Measurements from ENCODE around the gene PXDN. TPM values are rescaled to one million over a fixed set of nuclear protein-coding genes. Genes with fewer than 3 reads are reported as not detected.

The PXDN gene
- total RNA-seq, 1 experiment from 2014 or later = 146 TPM

DNA sequence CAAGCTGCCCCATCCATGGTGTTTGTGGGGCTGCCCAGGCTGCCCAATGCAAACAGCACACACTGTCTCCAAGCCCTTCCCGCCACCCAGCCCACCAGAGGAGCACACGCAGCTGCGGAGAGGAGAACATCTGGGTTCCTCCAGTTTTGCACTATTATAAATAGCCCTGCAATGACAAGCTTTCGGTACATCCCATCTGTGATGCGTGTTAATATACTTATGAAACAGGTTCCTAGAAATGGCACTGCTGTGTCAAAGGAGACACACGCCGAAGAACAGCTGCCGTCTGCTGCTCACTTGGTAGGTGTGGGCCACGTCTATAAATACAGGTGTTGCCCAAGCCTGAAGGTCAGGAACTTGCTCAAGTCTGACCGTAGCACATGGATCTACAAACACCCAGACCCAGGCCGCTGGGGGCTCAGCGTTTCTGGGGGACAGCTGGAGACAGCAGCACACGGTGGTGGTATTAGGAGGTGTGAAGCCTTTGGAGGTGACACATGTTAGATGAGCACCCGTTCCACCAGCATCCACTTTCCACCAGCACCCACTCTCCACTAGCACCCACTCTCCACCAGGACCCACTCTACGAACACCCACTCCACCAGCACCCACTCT lies 34.3 kb downstream of the PXDN start:
- ChIA-PET POLR2A (no interaction called here), CTCF (no interaction called here)
- Mint-ChIP-seq H3K27ac (no peak overlapping the region), H3K9me3 (no peaks in the 10 kb centered on the region), H3K27me3 (ENCODE audit: low read depth) (no peaks in the 10 kb centered on the region), H3K36me3 (no peaks in the 10 kb centered on the region), H3K4me1 (peaks cover 46% of the 10 kb centered on the region), H3K4me3 (no peak overlapping the region)
- DNase-seq (ENCODE audit: low spot score) = no peak
- no peak for ATAC-seq
- TF ChIP-seq SOX15 (CRISPR knock-in tag; IDR thresholded peaks at IDR 0.05) (no peak), ZNF671 (CRISPR knock-in tag; IDR thresholded peaks at IDR 0.05) (no peak), NR3C1 (CRISPR knock-in tag; conservative IDR thresholded peaks at IDR 0.05; ENCODE audit: low read depth) (no peak), ZNF416 (CRISPR knock-in tag; IDR thresholded peaks at IDR 0.05) (no peak), OVOL2 (CRISPR knock-in tag; IDR thresholded peaks at IDR 0.05; ENCODE audit: borderline replicate concordance) (no peak)
- TF ChIP-seq, protein P1, sequence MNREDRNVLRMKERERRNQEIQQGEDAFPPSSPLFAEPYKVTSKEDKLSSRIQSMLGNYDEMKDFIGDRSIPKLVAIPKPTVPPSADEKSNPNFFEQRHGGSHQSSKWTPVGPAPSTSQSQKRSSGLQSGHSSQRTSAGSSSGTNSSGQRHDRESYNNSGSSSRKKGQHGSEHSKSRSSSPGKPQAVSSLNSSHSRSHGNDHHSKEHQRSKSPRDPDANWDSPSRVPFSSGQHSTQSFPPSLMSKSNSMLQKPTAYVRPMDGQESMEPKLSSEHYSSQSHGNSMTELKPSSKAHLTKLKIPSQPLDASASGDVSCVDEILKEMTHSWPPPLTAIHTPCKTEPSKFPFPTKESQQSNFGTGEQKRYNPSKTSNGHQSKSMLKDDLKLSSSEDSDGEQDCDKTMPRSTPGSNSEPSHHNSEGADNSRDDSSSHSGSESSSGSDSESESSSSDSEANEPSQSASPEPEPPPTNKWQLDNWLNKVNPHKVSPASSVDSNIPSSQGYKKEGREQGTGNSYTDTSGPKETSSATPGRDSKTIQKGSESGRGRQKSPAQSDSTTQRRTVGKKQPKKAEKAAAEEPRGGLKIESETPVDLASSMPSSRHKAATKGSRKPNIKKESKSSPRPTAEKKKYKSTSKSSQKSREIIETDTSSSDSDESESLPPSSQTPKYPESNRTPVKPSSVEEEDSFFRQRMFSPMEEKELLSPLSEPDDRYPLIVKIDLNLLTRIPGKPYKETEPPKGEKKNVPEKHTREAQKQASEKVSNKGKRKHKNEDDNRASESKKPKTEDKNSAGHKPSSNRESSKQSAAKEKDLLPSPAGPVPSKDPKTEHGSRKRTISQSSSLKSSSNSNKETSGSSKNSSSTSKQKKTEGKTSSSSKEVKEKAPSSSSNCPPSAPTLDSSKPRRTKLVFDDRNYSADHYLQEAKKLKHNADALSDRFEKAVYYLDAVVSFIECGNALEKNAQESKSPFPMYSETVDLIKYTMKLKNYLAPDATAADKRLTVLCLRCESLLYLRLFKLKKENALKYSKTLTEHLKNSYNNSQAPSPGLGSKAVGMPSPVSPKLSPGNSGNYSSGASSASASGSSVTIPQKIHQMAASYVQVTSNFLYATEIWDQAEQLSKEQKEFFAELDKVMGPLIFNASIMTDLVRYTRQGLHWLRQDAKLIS (CRISPR knock-in tag; IDR thresholded peaks at IDR 0.05; ENCODE audit: borderline replicate concordance) = no peak
- TF ChIP-seq, protein P2, sequence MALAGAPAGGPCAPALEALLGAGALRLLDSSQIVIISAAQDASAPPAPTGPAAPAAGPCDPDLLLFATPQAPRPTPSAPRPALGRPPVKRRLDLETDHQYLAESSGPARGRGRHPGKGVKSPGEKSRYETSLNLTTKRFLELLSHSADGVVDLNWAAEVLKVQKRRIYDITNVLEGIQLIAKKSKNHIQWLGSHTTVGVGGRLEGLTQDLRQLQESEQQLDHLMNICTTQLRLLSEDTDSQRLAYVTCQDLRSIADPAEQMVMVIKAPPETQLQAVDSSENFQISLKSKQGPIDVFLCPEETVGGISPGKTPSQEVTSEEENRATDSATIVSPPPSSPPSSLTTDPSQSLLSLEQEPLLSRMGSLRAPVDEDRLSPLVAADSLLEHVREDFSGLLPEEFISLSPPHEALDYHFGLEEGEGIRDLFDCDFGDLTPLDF (CRISPR knock-in tag; IDR thresholded peaks at IDR 0.05) = no peak
- TF ChIP-seq, protein P3, sequence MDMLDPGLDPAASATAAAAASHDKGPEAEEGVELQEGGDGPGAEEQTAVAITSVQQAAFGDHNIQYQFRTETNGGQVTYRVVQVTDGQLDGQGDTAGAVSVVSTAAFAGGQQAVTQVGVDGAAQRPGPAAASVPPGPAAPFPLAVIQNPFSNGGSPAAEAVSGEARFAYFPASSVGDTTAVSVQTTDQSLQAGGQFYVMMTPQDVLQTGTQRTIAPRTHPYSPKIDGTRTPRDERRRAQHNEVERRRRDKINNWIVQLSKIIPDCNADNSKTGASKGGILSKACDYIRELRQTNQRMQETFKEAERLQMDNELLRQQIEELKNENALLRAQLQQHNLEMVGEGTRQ (CRISPR knock-in tag; IDR thresholded peaks at IDR 0.05) = no peak

DNA sequence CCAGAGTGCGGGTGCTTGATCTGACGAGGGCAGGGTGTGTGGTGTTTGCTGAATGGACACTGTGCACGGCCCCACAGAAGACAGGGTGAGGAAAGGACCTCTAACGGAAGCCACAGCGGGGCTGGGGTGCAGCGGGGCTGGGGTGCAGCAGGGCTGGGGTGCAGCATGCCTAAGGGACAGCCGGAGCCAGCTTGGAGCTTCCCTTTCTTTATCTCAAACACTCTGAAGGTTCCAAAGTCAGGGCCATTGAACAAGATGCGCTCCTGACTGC lies 35.0 kb downstream of the PXDN start:
- ChIA-PET CTCF (no interaction called here), POLR2A (no interaction called here)
- no peak for DNase-seq (ENCODE audit: low spot score)
- Mint-ChIP-seq H3K9me3 (no peaks in the 10 kb centered on the region), H3K4me1 (peaks cover 44% of the 10 kb centered on the region), H3K27ac (no peak overlapping the region), H3K36me3 (no peaks in the 10 kb centered on the region), H3K4me3 (no peak overlapping the region), H3K27me3 (ENCODE audit: low read depth) (no peaks in the 10 kb centered on the region)
- ATAC-seq = no peak
- TF ChIP-seq SMAD3 (CRISPR knock-in tag; IDR thresholded peaks at IDR 0.05; ENCODE audit: borderline replicate concordance) (no peak), TEAD1 (CRISPR knock-in tag; IDR thresholded peaks at IDR 0.05) (no peak), CREB1 (CRISPR knock-in tag; IDR thresholded peaks at IDR 0.05) (no peak), NR3C1 (CRISPR knock-in tag; conservative IDR thresholded peaks at IDR 0.05; ENCODE audit: low read depth) (no peak), FOXJ3 (CRISPR knock-in tag; IDR thresholded peaks at IDR 0.05; ENCODE audit: borderline replicate concordance) (no peak), ZNF232 (CRISPR knock-in tag; IDR thresholded peaks at IDR 0.05) (no peak), ETV6 (CRISPR knock-in tag; IDR thresholded peaks at IDR 0.05) (no peak), EMX1 (CRISPR knock-in tag; IDR thresholded peaks at IDR 0.05) (no peak), SOX15 (CRISPR knock-in tag; IDR thresholded peaks at IDR 0.05) (no peak), CBFB (CRISPR knock-in tag; IDR thresholded peaks at IDR 0.05; ENCODE audit: low read depth) (no peak), KAT7 (CRISPR knock-in tag; IDR thresholded peaks at IDR 0.05; ENCODE audit: borderline replicate concordance) (no peak), ESRRA (CRISPR knock-in tag; IDR thresholded peaks at IDR 0.05; ENCODE audit: borderline replicate concordance) (no peak), GABPB1 (CRISPR knock-in tag; IDR thresholded peaks at IDR 0.05) (no peak), JUN (CRISPR knock-in tag; IDR thresholded peaks at IDR 0.05) (no peak), ZNF396 (CRISPR knock-in tag; IDR thresholded peaks at IDR 0.05; ENCODE audit: borderline replicate concordance) (no peak)
- TF ChIP-seq, protein P4, sequence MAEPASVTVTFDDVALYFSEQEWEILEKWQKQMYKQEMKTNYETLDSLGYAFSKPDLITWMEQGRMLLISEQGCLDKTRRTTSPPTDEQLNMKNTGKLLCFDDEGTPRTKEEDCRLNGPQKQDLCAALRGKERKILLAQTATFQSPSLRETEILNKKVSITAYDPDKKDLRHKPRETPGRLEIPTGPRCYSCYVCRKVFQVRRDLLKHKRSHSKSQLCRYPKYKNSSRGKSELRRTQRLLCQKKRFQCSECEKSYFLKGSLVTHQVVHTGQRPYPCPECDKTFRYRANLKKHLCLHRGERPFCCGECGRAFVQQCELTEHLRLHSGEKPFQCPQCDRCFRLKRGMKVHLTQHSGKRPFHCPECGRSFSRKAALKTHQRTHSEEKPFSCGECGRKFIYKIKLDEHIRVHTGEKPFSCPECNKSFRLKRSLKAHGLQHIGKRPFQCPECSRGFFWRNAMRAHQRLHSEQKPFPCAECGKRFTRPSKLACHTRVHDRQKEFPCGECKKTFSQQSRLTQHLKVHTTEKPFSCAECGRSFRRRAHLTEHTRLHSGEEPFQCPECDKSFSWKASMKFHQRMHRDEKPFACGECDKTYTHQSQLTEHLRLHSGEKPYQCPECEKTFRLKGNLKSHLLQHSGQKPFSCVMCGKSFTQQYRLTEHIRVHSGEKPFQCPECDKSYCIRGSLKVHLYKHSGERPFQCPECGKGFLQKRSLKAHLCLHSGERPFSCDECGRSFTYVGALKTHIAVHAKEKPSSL (CRISPR knock-in tag; conservative IDR thresholded peaks at IDR 0.05) = no peak
- TF ChIP-seq, protein P5, sequence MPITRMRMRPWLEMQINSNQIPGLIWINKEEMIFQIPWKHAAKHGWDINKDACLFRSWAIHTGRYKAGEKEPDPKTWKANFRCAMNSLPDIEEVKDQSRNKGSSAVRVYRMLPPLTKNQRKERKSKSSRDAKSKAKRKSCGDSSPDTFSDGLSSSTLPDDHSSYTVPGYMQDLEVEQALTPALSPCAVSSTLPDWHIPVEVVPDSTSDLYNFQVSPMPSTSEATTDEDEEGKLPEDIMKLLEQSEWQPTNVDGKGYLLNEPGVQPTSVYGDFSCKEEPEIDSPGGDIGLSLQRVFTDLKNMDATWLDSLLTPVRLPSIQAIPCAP (CRISPR knock-in tag; IDR thresholded peaks at IDR 0.05) = no peak
- TF ChIP-seq, protein P6, sequence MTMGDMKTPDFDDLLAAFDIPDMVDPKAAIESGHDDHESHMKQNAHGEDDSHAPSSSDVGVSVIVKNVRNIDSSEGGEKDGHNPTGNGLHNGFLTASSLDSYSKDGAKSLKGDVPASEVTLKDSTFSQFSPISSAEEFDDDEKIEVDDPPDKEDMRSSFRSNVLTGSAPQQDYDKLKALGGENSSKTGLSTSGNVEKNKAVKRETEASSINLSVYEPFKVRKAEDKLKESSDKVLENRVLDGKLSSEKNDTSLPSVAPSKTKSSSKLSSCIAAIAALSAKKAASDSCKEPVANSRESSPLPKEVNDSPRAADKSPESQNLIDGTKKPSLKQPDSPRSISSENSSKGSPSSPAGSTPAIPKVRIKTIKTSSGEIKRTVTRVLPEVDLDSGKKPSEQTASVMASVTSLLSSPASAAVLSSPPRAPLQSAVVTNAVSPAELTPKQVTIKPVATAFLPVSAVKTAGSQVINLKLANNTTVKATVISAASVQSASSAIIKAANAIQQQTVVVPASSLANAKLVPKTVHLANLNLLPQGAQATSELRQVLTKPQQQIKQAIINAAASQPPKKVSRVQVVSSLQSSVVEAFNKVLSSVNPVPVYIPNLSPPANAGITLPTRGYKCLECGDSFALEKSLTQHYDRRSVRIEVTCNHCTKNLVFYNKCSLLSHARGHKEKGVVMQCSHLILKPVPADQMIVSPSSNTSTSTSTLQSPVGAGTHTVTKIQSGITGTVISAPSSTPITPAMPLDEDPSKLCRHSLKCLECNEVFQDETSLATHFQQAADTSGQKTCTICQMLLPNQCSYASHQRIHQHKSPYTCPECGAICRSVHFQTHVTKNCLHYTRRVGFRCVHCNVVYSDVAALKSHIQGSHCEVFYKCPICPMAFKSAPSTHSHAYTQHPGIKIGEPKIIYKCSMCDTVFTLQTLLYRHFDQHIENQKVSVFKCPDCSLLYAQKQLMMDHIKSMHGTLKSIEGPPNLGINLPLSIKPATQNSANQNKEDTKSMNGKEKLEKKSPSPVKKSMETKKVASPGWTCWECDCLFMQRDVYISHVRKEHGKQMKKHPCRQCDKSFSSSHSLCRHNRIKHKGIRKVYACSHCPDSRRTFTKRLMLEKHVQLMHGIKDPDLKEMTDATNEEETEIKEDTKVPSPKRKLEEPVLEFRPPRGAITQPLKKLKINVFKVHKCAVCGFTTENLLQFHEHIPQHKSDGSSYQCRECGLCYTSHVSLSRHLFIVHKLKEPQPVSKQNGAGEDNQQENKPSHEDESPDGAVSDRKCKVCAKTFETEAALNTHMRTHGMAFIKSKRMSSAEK (CRISPR knock-in tag; IDR thresholded peaks at IDR 0.05; ENCODE audit: borderline replicate concordance) = no peak
